ENCODE data around the gene IMMP2L. TPM values are rescaled to one million over a fixed set of nuclear protein-coding genes. Genes with fewer than 3 reads are reported as not detected.

The IMMP2L gene
- polyA plus RNA-seq, 2 of the 4 experiments (the other 2 are of a cell fraction) = 16.1 to 23.8 TPM

DNA sequence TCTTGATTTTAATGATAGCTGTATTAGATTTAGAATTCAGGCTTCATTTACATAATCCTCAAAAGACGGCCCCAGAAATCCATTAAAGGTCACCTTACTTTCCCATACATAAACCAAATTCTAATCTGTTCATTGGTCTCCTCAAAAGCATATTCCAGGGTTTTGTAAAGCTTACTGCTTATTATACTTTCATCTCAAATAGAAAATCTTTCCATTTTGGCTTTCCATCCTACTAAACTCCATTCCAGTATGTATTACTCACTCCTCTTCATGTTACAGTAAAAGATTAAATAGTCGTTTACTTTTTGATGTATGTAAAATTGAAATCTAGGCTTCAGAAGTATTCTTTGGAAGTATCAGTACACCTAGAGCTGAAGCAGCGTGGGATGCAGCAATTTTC, 614.9 kb downstream of the IMMP2L start:
- ATAC-seq = no peak
- no peak for DNase-seq (ENCODE audit: low read depth in 1 of 2, low spot score in 1 of 2)
- H3K4me3 ChIP-seq = no peak overlapping the region
- no peaks in the 10 kb centered on the region for H3K4me1 ChIP-seq
- H3K4me2 ChIP-seq = no peak overlapping the region
- TF ChIP-seq FOXS1 (CRISPR knock-in tag; IDR thresholded peaks at IDR 0.05) = no peak
- TF ChIP-seq CEBPB (IDR thresholded peaks at IDR 0.05) = no peak
- TF ChIP-seq EP300 (IDR thresholded peaks at IDR 0.05) = no peak
- no peak for TF ChIP-seq CHD2 (IDR thresholded peaks at IDR 0.05; ENCODE audit: low read length, partially characterized antibody)
- no peak for TF ChIP-seq KDM1A (IDR thresholded peaks at IDR 0.05; ENCODE audit: low read depth)
- TF ChIP-seq, protein P1, sequence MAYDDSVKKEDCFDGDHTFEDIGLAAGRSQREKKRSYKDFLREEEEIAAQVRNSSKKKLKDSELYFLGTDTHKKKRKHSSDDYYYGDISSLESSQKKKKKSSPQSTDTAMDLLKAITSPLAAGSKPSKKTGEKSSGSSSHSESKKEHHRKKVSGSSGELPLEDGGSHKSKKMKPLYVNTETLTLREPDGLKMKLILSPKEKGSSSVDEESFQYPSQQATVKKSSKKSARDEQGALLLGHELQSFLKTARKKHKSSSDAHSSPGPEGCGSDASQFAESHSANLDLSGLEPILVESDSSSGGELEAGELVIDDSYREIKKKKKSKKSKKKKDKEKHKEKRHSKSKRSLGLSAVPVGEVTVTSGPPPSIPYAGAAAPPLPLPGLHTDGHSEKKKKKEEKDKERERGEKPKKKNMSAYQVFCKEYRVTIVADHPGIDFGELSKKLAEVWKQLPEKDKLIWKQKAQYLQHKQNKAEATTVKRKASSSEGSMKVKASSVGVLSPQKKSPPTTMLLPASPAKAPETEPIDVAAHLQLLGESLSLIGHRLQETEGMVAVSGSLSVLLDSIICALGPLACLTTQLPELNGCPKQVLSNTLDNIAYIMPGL (CRISPR knock-in tag; IDR thresholded peaks at IDR 0.05; ENCODE audit: borderline replicate concordance) = no peak
- TF ChIP-seq FOSB (CRISPR knock-in tag; IDR thresholded peaks at IDR 0.05) = no peak
- 53% methylated on average over 3 of the region's 3 CpGs for WGBS (ENCODE audit: missing lambda C conversion rate)
- H3K9me3 ChIP-seq = no peaks in the 10 kb centered on the region
- FAIRE-seq = no peak
- ChIA-PET CTCF (no interaction called here), POLR2A (no interaction called here)
- no peak overlapping the region for H3K27ac ChIP-seq

DNA sequence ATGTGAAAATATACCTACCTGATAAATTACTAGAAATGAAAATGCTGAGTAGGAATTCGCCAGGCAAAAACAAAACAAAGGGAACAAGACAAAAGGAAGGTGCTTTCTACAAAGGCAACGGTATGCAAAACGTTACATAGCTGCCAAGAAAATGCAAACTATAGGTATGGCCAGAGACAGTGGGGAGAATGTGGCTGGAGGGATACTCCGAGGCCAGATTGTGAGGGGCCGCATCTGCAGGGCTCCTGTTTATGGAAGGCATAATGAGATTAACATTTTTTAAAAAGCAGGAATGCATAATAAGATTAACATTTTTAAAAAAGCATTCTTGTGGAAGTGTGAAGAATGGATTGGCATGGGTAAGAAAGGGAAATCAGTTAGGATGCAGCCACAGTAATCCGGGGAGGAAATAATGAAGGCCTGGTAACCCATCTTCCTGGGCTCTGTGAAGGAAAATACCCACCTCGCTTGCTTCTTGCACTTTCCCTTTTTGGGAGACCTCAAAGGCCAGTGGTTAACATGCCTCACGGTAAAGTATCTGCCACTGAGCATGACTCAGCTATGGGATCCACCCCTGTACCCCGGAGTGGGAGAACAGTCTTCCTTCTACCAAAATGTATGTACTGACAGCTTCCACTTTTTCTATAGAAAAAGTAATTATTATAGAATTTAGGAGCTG, 617.2 kb downstream of the IMMP2L start:
- no peak overlapping the region for H3K4me2 ChIP-seq
- FAIRE-seq = no peak
- no peak for ATAC-seq
- WGBS (ENCODE audit: missing lambda C conversion rate) = 64% methylated on average over 9 of the region's 9 CpGs
- no peaks in the 10 kb centered on the region for H3K4me1 ChIP-seq
- ChIA-PET POLR2A (no interaction called here), CTCF (no interaction called here)
- H3K27ac ChIP-seq = no peak overlapping the region
- H3K9me3 ChIP-seq = no peaks in the 10 kb centered on the region
- no peak overlapping the region for H3K4me3 ChIP-seq
- DNase-seq (ENCODE audit: low read depth in 1 of 2, low spot score in 1 of 2) = no peak
- no peak for TF ChIP-seq POLR2A (IDR thresholded peaks at IDR 0.05; ENCODE audit: low read length)
- no peak for TF ChIP-seq HOXA7 (CRISPR knock-in tag; IDR thresholded peaks at IDR 0.05)
- no peak for TF ChIP-seq CBX2 (IDR thresholded peaks at IDR 0.05; ENCODE audit: borderline replicate concordance, low read depth)
- no peak for TF ChIP-seq ZSCAN20 (CRISPR knock-in tag; IDR thresholded peaks at IDR 0.05)

DNA sequence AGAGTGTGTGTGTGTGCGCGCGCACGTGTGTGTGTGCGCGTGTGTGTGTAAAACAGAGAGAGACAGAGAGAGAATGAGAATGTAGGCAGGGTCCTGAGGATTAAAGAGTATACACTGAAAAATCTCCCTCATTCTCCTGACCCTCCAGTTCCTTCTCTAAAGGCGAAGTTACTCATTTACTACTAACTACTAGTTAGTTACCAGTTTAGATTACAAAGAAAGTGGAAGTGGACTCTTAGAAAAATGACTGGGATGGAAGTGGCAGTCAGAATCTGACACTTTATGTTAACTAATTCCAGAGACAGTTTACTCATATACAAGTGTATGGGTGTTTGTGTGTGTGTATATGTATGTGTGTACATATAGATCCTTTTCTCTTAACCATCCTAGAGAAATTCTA, 617.8 kb downstream of the IMMP2L start:
- no peak for FAIRE-seq
- POLR2A ChIA-PET = no interaction called here
- no peak for ATAC-seq

More for the DNA sequence above, 617.8 kb downstream of the IMMP2L start:
- H3K4me2 ChIP-seq = no peak overlapping the region
- H3K27ac ChIP-seq = no peak overlapping the region
- no peak overlapping the region for H3K4me3 ChIP-seq
- CTCF ChIA-PET = no interaction called here
- WGBS (ENCODE audit: missing lambda C conversion rate) = 95% methylated on average over 7 of the region's 7 CpGs
- DNase-seq (ENCODE audit: low read depth in 1 of 2, low spot score in 1 of 2) = no peak
- no peaks in the 10 kb centered on the region for H3K4me1 ChIP-seq
- TF ChIP-seq CBX8 (IDR thresholded peaks at IDR 0.05) (no peak), ZNF302 (CRISPR knock-in tag; IDR thresholded peaks at IDR 0.05) (no peak), HOXA7 (CRISPR knock-in tag; IDR thresholded peaks at IDR 0.05) (no peak), EHMT2 (IDR thresholded peaks at IDR 0.05; ENCODE audit: low read depth) (no peak), RNF2 (IDR thresholded peaks at IDR 0.05; ENCODE audit: borderline replicate concordance, low read depth) (no peak), ZSCAN20 (CRISPR knock-in tag; IDR thresholded peaks at IDR 0.05) (no peak), SMC3 (IDR thresholded peaks at IDR 0.05) (no peak), CHD4 (IDR thresholded peaks at IDR 0.05; ENCODE audit: borderline replicate concordance) (no peak)
- TF ChIP-seq, protein P2, sequence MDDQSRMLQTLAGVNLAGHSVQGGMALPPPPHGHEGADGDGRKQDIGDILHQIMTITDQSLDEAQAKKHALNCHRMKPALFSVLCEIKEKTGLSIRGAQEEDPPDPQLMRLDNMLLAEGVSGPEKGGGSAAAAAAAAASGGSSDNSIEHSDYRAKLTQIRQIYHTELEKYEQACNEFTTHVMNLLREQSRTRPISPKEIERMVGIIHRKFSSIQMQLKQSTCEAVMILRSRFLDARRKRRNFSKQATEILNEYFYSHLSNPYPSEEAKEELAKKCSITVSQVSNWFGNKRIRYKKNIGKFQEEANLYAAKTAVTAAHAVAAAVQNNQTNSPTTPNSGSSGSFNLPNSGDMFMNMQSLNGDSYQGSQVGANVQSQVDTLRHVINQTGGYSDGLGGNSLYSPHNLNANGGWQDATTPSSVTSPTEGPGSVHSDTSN (IDR thresholded peaks at IDR 0.05) = no peak
- TF ChIP-seq, protein P3, sequence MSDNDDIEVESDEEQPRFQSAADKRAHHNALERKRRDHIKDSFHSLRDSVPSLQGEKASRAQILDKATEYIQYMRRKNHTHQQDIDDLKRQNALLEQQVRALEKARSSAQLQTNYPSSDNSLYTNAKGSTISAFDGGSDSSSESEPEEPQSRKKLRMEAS (IDR thresholded peaks at IDR 0.05) = no peak
- TF ChIP-seq, protein P4, sequence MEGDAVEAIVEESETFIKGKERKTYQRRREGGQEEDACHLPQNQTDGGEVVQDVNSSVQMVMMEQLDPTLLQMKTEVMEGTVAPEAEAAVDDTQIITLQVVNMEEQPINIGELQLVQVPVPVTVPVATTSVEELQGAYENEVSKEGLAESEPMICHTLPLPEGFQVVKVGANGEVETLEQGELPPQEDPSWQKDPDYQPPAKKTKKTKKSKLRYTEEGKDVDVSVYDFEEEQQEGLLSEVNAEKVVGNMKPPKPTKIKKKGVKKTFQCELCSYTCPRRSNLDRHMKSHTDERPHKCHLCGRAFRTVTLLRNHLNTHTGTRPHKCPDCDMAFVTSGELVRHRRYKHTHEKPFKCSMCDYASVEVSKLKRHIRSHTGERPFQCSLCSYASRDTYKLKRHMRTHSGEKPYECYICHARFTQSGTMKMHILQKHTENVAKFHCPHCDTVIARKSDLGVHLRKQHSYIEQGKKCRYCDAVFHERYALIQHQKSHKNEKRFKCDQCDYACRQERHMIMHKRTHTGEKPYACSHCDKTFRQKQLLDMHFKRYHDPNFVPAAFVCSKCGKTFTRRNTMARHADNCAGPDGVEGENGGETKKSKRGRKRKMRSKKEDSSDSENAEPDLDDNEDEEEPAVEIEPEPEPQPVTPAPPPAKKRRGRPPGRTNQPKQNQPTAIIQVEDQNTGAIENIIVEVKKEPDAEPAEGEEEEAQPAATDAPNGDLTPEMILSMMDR (IDR thresholded peaks at IDR 0.05) = no peak
- no peaks in the 10 kb centered on the region for H3K9me3 ChIP-seq

Measured in A549 (cell line).